Lower leg skin (tissue), 3 donors: ENCODE data around the gene NEK2.

ENCODE experiments used
- POLR2A ChIP-seq, 2 donors: fragments of 450-650 bp; IDR thresholded peaks; one replicate each; pipeline ENCODE4 v1.6.1; 2016 to 2017; ENCODE audit warnings: antibody characterized with exemption in 2 of 2, mild to moderate bottlenecking in 1 of 2, moderate library complexity in 1 of 2
- TF ChIP-seq, protein P1 (sequence below), 3 donors: fragments of 450-650 bp; IDR thresholded peaks; one replicate each; pipeline ENCODE4 v1.5.1; 2016; ENCODE audit warnings: antibody characterized with exemption in 3 of 3, mild to moderate bottlenecking in 3 of 3, moderate library complexity in 2 of 3

DNA sequence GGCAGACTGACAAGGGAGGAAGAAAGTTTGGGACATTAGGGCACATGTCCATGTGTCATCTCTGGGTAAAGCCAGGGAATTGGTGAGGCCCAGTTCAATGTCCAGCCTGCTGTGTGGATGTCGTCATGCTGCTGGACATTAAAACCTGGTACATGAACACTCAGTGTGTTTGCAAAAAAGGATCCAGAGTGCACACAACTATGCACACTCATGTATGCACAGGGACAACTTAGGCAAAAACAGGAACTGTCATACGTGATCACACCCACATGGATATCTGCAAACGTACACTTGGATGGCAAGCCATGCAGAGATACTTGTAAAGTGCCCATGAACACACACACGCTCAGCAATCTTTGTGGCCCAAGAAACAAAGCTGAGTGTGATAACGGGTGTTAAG, 47.9 kb upstream of the NEK2 start:
- TF ChIP-seq, protein P1, sequence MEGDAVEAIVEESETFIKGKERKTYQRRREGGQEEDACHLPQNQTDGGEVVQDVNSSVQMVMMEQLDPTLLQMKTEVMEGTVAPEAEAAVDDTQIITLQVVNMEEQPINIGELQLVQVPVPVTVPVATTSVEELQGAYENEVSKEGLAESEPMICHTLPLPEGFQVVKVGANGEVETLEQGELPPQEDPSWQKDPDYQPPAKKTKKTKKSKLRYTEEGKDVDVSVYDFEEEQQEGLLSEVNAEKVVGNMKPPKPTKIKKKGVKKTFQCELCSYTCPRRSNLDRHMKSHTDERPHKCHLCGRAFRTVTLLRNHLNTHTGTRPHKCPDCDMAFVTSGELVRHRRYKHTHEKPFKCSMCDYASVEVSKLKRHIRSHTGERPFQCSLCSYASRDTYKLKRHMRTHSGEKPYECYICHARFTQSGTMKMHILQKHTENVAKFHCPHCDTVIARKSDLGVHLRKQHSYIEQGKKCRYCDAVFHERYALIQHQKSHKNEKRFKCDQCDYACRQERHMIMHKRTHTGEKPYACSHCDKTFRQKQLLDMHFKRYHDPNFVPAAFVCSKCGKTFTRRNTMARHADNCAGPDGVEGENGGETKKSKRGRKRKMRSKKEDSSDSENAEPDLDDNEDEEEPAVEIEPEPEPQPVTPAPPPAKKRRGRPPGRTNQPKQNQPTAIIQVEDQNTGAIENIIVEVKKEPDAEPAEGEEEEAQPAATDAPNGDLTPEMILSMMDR (IDR thresholded peaks at IDR 0.05), result no peak
- TF ChIP-seq POLR2A (IDR thresholded peaks at IDR 0.05), result no peak
